GM06990 (cell line): ENCODE data around the gene PERM1.
"Not testable (repeated sequence)": the region's sequence is repeated elsewhere in the genome, so short reads cannot be mapped to it uniquely, and the experiment has no call there.

Source experiments
- DNase-seq: peaks from one replicate; pipeline ENCODE4 v3.0.0-alpha.2; 2011; ENCODE audit not compliant: insufficient read length; ENCODE audit errors: extremely low read depth
- H3K27me3 ChIP-seq: replicated peaks from 2 replicates; pipeline ENCODE4 v1.6.0; 2011; ENCODE audit warnings: low read length; ENCODE audit not compliant: control insufficient read depth, insufficient read depth
- H3K36me3 ChIP-seq: 2 replicates; pipeline ENCODE4 v1.5.1; 2011; ENCODE audit warnings: low read length; ENCODE audit not compliant: control insufficient read depth, insufficient read depth
- H3K4me3 ChIP-seq: replicated peaks from 2 replicates; pipeline ENCODE4 v1.5.1; 2011; ENCODE audit warnings: low read depth, mild to moderate bottlenecking, control low read depth, low read length
- TF ChIP-seq, protein P1 (sequence below): IDR thresholded peaks from 2 replicates; pipeline ENCODE4 v1.5.1; 2011; ENCODE audit warnings: low read length, control low read depth, mild to moderate bottlenecking, inconsistent platforms; ENCODE audit not compliant: insufficient read depth, poor library complexity, severe bottlenecking

Gene PERM1

DNA sequence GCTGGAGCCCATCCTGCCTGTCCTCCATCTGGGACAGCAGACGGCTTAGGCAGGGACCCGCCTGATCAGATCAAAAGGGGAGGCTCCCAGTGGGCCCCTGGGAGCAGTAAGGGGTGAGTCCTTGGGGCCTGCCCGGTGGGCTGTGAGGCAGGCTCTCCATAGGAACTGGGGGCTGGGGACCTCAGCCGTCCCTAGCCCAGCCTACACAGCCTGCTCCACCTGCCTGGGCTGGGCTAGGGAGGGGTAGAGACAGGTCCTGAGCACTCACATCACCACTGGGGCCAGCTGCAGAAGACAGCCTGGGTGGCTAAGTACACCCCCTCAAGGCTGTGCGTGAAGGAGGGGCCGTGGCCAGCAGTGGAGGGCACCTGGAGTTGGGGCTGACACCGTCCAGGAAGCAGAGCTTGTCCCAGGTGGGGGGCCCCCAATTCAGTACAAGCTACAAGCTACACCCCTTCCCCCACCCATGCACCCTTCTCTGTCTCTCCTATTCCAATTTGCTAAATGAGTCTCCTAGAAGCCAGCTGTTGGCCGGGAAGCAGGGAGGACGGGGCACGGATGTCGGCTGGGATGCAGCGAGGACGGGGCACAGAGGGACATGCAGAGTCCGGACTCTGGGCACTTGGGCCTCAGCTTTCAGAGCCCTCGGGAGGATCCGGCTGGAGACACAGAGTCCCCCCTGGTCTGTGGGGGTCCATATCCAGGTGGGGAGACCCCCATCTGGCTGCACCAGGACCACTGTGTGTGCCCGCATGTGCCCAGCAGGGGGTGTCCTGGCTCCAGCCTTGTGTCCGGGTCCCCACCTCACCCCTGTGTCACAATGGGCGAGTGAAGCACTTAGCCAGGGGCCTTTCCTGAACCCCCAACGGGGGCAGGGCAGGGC lies 33.1 kb upstream of the PERM1 start:
- Histone ChIP-seq H3K27me3 (no peaks in the 10 kb centered on the region), H3K4me3 (peak overlapping the region; percentile 74), H3K36me3 (no peaks in the 10 kb centered on the region)
- TF ChIP-seq, protein P1, sequence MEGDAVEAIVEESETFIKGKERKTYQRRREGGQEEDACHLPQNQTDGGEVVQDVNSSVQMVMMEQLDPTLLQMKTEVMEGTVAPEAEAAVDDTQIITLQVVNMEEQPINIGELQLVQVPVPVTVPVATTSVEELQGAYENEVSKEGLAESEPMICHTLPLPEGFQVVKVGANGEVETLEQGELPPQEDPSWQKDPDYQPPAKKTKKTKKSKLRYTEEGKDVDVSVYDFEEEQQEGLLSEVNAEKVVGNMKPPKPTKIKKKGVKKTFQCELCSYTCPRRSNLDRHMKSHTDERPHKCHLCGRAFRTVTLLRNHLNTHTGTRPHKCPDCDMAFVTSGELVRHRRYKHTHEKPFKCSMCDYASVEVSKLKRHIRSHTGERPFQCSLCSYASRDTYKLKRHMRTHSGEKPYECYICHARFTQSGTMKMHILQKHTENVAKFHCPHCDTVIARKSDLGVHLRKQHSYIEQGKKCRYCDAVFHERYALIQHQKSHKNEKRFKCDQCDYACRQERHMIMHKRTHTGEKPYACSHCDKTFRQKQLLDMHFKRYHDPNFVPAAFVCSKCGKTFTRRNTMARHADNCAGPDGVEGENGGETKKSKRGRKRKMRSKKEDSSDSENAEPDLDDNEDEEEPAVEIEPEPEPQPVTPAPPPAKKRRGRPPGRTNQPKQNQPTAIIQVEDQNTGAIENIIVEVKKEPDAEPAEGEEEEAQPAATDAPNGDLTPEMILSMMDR, result peak; percentile 57
- DNase-seq, result no peak

- no peak for DNase-seq
Measured at GRCh38 chr1:1013922-1014648, 32.2 kb upstream of the PERM1 start.

GRCh38 chr1:1013105-1013921 lies 31.4 kb upstream of the PERM1 start, which contains the start of gene ISG15:
TSS of gene ISG15 (plus strand) at chr1:1013497. CDS start at chr1:1013574, 77 bp downstream.
- TF ChIP-seq, protein P1, result no peak
- no peaks in the 10 kb centered on the region for H3K36me3 ChIP-seq
- DNase-seq, result peak; percentile 88
- peak within 1 kb of the TSS; percentile 74 for H3K4me3 ChIP-seq
- no peaks in the 10 kb centered on the region for H3K27me3 ChIP-seq

More at GRCh38 chr1:1013922-1014648, 32.2 kb upstream of the PERM1 start:
- TF ChIP-seq, protein P1, result no peak
- Histone ChIP-seq H3K36me3 (no peaks in the 10 kb centered on the region), H3K4me3 (peak overlapping the region; percentile 74), H3K27me3 (no peaks in the 10 kb centered on the region)

GRCh38 chr1:1012736-1013104 lies 30.8 kb upstream of the PERM1 start:
- DNase-seq, H3K27me3 ChIP-seq, H3K36me3 ChIP-seq: not testable (repeated sequence)
- H3K4me3 ChIP-seq, result peak overlapping the region; percentile 74

- Histone ChIP-seq H3K36me3 (no peaks in the 10 kb centered on the region), H3K27me3 (no peaks in the 10 kb centered on the region), H3K4me3 (no peak overlapping the region)
- no peak for DNase-seq
- TF ChIP-seq, protein P1, result no peak
Measured at GRCh38 chr1:1011396-1011949, 29.6 kb upstream of the PERM1 start.

DNA sequence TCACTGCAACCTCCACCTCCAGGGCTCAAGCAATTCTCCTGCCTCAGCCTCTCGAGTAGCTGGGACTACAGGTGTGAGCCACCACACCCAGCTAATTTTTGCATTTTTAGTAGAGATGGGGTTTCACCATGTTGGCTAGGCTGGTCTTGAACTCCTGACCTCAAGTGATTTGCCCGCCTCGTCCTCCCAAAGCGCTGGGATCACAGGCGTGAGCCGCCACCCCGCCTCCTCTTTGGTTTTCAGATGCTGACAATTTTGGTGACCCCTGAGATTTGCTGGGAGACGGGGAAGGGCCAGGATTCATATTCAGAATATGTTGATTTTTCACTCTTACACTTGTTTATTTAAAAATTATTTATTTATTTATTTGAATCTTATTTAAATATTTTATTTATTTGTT lies 28.2 kb upstream of the PERM1 start:
- DNase-seq, H3K36me3 ChIP-seq, H3K27me3 ChIP-seq, H3K4me3 ChIP-seq: not testable (repeated sequence)
